Activated T-cell treated with anti-CD3 and anti-CD28 coated beads, Interleukin-2, amount 50 U/mL, for 4 hours (primary cell): ENCODE data around the gene MOCS1. TPM values are rescaled to one million over a fixed set of nuclear protein-coding genes. Genes with fewer than 3 reads are reported as not detected.

ENCODE experiments used
- ATAC-seq, 2 donors: fragments of 200-7000 bp; cut with Tn5 transposase; one replicate each; pipeline ENCODE4 v1.10.0; 2021
- DNase-seq: peaks from one replicate; pipeline ENCODE4 v3.0.0-alpha.2; 2020
- H3K27me3 Mint-ChIP-seq: one replicate; pipeline ENCODE4 v1.8.0; 2021; ENCODE audit warnings: low read depth, mixed read lengths
- H3K36me3 Mint-ChIP-seq: one replicate; pipeline ENCODE4 v1.8.0; 2022; ENCODE audit warnings: mixed read lengths; ENCODE audit not compliant: insufficient read depth
- H3K4me1 Mint-ChIP-seq: one replicate; pipeline ENCODE4 v1.8.0; 2021; ENCODE audit warnings: low read depth, mixed read lengths
- H3K4me3 Mint-ChIP-seq: one replicate; pipeline ENCODE4 v1.8.0; 2021; ENCODE audit warnings: mild to moderate bottlenecking, moderate library complexity, mixed read lengths
- H3K9me3 Mint-ChIP-seq: one replicate; pipeline ENCODE4 v1.8.0; 2021; ENCODE audit warnings: mixed read lengths
- total RNA-seq, 3 donors: library from RNA; stranded (reverse); gene quantifications; one replicate each; pipeline ENCODE4 v1.2.1, GENCODE V29; 2021

Gene MOCS1
- total RNA-seq, 3 donors from 2014 or later: 0.71 to 1.2 (median 0.98) TPM

DNA sequence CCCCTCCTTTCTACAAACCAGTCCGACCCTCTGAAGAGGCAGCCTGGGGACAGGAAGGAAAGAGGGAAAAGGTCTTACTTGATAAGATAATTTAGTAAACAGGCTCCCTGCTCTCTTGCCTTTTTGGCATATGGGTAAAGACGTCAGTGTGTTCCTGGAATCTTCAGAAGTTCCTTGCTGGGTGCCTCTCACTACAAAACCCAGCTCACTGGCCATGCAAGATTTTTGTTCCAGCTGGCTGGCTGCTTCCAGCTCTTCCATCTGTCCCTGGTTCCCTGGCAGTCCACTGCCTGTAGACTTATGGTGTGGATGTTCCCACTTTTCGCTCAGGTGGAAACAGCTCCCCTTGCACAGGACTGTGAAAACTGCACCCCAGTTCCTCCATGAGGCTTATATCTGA lies 57.4 kb downstream of the MOCS1 start:
- DNase-seq: no peak
- H3K4me3 Mint-ChIP-seq: no peak overlapping the region
- no peaks in the 10 kb centered on the region for H3K4me1 Mint-ChIP-seq
- H3K9me3 Mint-ChIP-seq: no peaks in the 10 kb centered on the region
- no peak for ATAC-seq
- peaks cover 11% of the 10 kb centered on the region for H3K27me3 Mint-ChIP-seq
- no peaks in the 10 kb centered on the region for H3K36me3 Mint-ChIP-seq

DNA sequence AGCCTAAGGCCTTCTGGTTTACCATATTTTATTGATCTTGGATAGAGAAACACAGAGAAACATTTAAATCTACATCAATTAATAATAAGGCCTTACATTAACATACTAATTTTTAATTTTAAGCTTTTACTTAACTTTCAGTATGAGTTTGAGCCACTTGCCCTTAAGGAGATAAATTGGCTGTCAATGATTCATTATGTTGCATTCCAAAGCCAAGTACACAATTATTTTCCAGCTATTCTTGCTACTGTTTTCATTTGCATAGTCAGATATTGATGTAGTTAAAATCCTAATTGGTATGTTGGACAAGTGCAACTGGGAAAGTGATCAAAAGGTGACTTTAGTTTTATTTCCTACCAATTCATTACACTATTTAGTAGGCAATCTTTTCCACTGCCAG lies 58.2 kb downstream of the MOCS1 start:
- ATAC-seq (no peak), DNase-seq (no peak)
- H3K9me3 Mint-ChIP-seq: no peaks in the 10 kb centered on the region
- no peaks in the 10 kb centered on the region for H3K4me1 Mint-ChIP-seq
- H3K36me3 Mint-ChIP-seq: no peaks in the 10 kb centered on the region
- no peak overlapping the region for H3K4me3 Mint-ChIP-seq
- H3K27me3 Mint-ChIP-seq: peaks cover 11% of the 10 kb centered on the region

DNA sequence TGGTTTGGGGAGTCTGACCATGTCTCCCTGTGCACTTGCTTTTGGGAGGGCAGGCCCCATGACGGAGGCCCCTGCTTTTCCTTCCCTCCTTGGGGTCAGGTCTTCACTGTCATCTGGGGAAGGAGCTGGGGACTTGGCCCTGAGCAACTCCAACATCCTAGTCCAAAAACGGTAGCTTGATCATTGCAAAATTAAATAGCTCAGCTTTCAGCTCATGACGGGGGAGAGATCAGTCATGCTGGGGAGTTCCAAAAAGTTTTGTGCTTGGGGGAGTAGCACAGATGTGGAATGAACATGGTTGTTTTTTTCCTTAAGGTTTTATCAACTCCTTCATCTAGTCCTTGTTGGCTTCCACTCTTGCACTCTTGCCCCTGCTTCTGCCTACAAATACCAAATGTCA lies 60.8 kb downstream of the MOCS1 start:
- no peak for ATAC-seq
- H3K27me3 Mint-ChIP-seq: peaks cover 11% of the 10 kb centered on the region
- H3K4me3 Mint-ChIP-seq: no peak overlapping the region
- DNase-seq: no peak
- no peaks in the 10 kb centered on the region for H3K4me1 Mint-ChIP-seq
- H3K36me3 Mint-ChIP-seq: no peaks in the 10 kb centered on the region
- H3K9me3 Mint-ChIP-seq: no peaks in the 10 kb centered on the region

DNA sequence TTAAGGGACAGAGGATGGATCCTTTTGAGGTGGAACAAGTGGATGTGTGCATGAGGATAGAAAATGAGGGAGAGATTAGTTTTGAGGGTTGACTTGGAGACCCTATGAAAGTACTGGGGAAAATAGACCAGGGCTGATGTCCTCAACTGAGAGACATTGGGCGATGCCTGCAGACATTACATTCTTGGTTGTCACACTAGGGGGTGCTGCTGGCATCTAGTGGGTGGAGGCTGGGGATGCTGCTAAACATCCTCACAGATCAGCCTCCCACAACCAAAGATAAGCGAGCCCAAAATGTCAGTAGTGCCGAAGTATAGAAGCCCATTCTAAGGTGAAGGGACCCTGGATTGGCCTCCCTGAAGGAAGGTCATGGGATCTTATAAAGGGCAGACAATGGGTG lies 63.3 kb downstream of the MOCS1 start:
- H3K36me3 Mint-ChIP-seq: no peaks in the 10 kb centered on the region

DNA sequence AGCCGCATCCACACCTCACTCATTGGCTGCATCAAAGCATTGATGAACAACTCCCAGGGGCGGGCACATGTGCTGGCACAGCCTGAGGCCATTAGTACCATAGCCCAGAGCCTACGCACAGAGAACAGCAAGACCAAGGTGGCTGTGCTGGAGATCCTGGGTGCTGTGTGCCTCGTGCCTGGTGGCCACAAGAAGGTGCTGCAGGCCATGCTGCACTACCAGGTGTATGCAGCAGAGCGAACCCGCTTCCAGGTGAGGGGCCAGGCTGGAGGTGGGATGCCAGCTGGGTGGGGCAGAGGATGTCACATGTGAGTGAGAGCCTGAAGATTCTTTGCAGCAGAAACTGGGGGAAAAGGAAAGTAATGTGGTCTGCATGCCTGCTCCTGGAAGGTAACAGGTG lies 66.7 kb downstream of the MOCS1 start:
- Mint-ChIP-seq H3K4me3 (no peak overlapping the region), H3K36me3 (no peaks in the 10 kb centered on the region), H3K27me3 (peaks cover 5% of the 10 kb centered on the region), H3K4me1 (no peaks in the 10 kb centered on the region), H3K9me3 (no peaks in the 10 kb centered on the region)
- DNase-seq (no peak), ATAC-seq (no peak)

More for the DNA sequence above, 63.3 kb downstream of the MOCS1 start:
- H3K27me3 Mint-ChIP-seq: peaks cover 2% of the 10 kb centered on the region
- no peaks in the 10 kb centered on the region for H3K4me1 Mint-ChIP-seq
- H3K9me3 Mint-ChIP-seq: no peaks in the 10 kb centered on the region
- ATAC-seq (no peak), DNase-seq (no peak)
- no peak overlapping the region for H3K4me3 Mint-ChIP-seq

DNA sequence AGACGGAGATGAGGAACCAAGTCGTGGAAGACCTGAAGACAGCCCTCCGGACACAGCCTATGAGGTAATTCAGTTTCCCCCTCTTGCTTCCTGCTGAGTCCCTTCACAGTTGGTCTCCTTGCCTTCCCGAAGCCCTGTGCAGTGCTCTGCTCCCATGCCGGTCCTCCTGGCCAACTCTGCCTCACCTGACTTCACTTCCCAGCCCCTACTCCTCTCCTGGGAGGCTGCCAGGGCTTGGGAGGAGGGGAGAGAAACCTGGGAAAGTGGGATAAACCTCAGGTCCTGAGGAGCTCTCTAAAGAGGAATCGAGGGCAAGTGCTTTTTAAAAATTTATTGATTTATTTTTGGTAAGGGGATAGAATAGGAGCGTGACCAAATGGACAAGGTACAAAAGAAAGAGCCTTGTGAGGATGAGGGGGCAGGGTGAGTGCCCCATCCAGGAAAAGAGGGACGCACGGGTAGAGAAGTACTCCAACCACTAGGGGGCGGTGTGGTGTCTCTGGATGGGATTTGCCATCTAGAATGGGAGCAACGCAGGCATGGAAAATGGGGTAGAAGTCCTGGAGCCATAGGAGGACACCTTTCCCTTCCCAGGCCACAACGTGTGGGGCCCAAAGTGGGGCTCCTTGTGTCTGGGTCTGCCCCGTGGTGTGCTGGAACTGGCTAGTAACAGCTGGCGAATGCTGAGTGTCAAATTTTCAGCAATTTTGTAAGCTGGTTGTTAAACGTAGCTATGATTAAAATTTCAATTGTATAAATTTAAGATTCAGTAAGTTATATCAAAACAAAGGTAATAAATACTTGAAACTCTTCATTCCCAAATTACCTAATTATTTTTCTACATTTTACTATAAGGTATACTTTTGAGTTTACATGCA lies 69.0 kb downstream of the MOCS1 start:
- Mint-ChIP-seq H3K9me3 (no peaks in the 10 kb centered on the region), H3K27me3 (peaks cover 16% of the 10 kb centered on the region)
- ATAC-seq: no peak

DNA sequence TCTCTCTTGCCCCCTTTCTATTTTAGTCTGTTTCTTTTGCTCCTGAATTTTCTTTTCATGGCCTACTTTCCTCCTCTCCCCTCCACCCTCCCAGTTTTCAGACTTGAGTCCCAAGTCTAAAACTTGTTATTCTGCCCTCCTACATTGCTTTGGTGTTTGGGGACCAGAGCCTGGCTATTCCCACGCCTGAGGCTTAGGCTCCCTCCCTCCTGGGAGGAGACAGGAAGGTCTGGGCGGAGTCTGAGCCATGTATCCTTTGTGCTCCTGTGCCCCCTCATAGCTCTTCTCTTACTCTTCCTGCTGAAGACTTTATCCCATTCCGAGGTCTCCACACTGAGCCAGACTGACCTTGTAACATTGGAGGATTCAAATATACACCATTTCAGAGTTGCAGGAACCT lies 72.6 kb downstream of the MOCS1 start:
- ATAC-seq: no peak
- Mint-ChIP-seq H3K27me3 (peaks cover 27% of the 10 kb centered on the region), H3K4me1 (no peaks in the 10 kb centered on the region), H3K4me3 (no peak overlapping the region), H3K9me3 (no peaks in the 10 kb centered on the region), H3K36me3 (no peaks in the 10 kb centered on the region)
- no peak for DNase-seq

More for the DNA sequence above, 69.0 kb downstream of the MOCS1 start:
- Mint-ChIP-seq H3K4me1 (no peaks in the 10 kb centered on the region), H3K4me3 (no peak overlapping the region), H3K36me3 (no peaks in the 10 kb centered on the region)
- peak; percentile 50 for DNase-seq

DNA sequence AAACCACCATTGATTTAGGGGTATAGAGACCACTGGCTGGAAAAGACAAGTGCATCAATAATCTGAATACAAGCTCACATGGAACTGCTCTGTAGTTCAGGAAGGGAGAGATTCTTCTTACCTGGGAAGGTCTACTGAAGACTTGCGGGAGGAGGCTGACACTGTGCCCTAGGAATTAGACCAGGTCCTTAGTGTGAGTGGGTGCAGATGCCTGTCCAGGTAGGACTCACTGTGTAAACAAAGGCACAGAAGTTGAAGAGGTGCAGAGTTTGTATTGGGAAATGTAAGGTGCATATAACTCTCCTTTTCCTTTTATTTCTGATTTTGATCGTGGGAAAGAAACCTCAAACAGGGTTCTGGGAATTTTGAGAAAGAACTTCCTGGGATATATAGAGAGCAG lies 75.2 kb downstream of the MOCS1 start:
- ATAC-seq: no peak
- Mint-ChIP-seq H3K9me3 (no peaks in the 10 kb centered on the region), H3K4me1 (no peaks in the 10 kb centered on the region), H3K36me3 (no peaks in the 10 kb centered on the region), H3K4me3 (no peak overlapping the region), H3K27me3 (peaks cover 33% of the 10 kb centered on the region)
- no peak for DNase-seq

DNA sequence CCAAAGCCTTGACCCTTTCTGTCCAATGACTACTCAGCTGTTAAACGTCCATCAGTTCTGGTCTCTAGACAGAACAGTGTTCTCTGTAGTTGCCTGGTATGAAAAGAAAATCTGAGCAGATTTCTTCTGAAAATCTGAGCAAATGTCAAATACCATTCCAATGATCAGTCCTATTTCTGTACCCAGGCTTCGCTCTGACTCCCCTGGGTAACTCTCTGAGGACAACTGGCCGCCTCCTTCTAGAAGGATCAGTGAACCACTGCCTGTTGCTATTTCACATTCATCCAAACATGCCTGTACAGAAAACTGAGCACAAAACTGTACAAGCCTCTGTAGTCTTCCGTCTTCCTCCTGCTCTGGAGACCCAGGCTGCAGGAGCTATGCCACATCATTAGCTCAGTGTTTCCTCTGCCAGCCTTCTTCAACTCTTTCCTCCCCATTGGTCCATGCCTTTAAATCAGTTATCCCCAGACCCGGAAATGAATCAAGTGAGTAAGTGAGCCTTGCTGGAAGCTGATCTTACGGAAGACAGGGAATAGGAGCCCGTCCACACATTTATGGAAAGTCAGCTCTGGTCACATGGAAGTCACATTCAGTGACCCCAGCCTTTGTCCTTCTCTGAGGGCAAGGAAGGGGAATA lies 78.8 kb downstream of the MOCS1 start:
- Mint-ChIP-seq H3K9me3 (no peaks in the 10 kb centered on the region), H3K27me3 (peaks cover 29% of the 10 kb centered on the region), H3K36me3 (no peaks in the 10 kb centered on the region), H3K4me3 (no peak overlapping the region), H3K4me1 (no peaks in the 10 kb centered on the region)
- ATAC-seq (no peak), DNase-seq (no peak)

Other genes starting within 250 kb of the MOCS1 start
- under 1 TPM; 0.18 to 0.41 (median 0.40) TPM for gene KIF6, start 209.1 kb downstream of the MOCS1 start, total RNA-seq
- gene DAAM2, start 142.1 kb downstream of the MOCS1 start, total RNA-seq: under 1 TPM in 1 of 3 donors, not detected in 2; 0.05 TPM